A549 (cell line): Measurements from ENCODE around the gene FBXW2.

ENCODE experiments used
- CHD4 ChIP-seq: fragments of 200-600 bp; sonication (generic); IDR thresholded peaks from 2 replicates; pipeline ENCODE4 v1.6.1; 2016; ENCODE audit warnings: antibody characterized with exemption, mild to moderate bottlenecking, borderline replicate concordance
- EP300 ChIP-seq, 2 experiments: fragments of >200 bp; sonication (Bioruptor Twin); formaldehyde crosslinking; IDR thresholded peaks; 2 replicates in 1 of 2; 3 replicates in 1 of 2; pipeline ENCODE4 v1.6.1; 2016 to 2017
- POLR2A ChIP-seq: IDR thresholded peaks from 2 replicates; pipeline ENCODE4 v1.6.1; 2012; ENCODE audit warnings: mild to moderate bottlenecking, low read length
- SMC3 ChIP-seq: fragments of >200 bp; sonication (Bioruptor Twin); formaldehyde crosslinking; IDR thresholded peaks from 3 replicates; pipeline ENCODE4 v1.6.1; 2018; ENCODE audit warnings: inconsistent platforms
- TF ChIP-seq, protein P1 (sequence below): fragments of >200 bp; sonication (Bioruptor Twin); formaldehyde crosslinking; IDR thresholded peaks from 3 replicates; pipeline ENCODE4 v1.5.1; 2016
- TF ChIP-seq, protein P2 (sequence below): fragments of 450-650 bp; IDR thresholded peaks from 2 replicates; pipeline ENCODE4 v1.6.1; 2014; ENCODE audit warnings: antibody characterized with exemption
- TF ChIP-seq, protein P3 (sequence below): fragments of 200-600 bp; sonication (generic); IDR thresholded peaks from 2 replicates; pipeline ENCODE4 v1.6.1; 2016; ENCODE audit warnings: antibody characterized with exemption, mild to moderate bottlenecking, moderate library complexity
- TF ChIP-seq, protein P4 (sequence below): IDR thresholded peaks from 2 replicates; pipeline ENCODE4 v1.6.1; 2012
- TF ChIP-seq, protein P5 (sequence below): fragments of >200 bp; sonication (Bioruptor Twin); formaldehyde crosslinking; IDR thresholded peaks from 3 replicates; pipeline ENCODE4 v1.6.1; 2016

DNA sequence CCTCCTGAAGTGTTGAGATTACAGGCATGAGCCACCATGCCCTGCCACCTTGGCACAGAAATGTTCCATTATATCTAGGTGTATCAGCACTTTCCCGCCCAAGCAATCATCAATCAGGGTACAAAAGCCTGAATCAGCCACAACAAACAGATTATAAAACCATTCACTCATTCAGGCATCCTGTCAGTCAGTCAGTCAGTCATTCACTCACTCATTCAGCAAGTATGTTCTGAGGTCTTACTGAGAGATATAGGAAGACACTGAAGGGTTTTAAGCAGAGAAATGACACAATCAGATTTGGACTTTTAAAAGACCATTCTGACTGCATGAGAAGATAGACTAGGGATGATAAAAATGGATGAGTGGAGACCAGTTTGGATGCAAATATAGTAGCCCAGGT, 36.4 kb upstream of the FBXW2 start:
- TF ChIP-seq POLR2A (no peak), SMC3 (no peak), CHD4 (no peak), EP300 (IDR thresholded peaks at IDR 0.05) (no peak)
- TF ChIP-seq, protein P1, sequence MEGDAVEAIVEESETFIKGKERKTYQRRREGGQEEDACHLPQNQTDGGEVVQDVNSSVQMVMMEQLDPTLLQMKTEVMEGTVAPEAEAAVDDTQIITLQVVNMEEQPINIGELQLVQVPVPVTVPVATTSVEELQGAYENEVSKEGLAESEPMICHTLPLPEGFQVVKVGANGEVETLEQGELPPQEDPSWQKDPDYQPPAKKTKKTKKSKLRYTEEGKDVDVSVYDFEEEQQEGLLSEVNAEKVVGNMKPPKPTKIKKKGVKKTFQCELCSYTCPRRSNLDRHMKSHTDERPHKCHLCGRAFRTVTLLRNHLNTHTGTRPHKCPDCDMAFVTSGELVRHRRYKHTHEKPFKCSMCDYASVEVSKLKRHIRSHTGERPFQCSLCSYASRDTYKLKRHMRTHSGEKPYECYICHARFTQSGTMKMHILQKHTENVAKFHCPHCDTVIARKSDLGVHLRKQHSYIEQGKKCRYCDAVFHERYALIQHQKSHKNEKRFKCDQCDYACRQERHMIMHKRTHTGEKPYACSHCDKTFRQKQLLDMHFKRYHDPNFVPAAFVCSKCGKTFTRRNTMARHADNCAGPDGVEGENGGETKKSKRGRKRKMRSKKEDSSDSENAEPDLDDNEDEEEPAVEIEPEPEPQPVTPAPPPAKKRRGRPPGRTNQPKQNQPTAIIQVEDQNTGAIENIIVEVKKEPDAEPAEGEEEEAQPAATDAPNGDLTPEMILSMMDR = no peak
- TF ChIP-seq, protein P2, sequence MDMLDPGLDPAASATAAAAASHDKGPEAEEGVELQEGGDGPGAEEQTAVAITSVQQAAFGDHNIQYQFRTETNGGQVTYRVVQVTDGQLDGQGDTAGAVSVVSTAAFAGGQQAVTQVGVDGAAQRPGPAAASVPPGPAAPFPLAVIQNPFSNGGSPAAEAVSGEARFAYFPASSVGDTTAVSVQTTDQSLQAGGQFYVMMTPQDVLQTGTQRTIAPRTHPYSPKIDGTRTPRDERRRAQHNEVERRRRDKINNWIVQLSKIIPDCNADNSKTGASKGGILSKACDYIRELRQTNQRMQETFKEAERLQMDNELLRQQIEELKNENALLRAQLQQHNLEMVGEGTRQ = no peak
- TF ChIP-seq, protein P3, sequence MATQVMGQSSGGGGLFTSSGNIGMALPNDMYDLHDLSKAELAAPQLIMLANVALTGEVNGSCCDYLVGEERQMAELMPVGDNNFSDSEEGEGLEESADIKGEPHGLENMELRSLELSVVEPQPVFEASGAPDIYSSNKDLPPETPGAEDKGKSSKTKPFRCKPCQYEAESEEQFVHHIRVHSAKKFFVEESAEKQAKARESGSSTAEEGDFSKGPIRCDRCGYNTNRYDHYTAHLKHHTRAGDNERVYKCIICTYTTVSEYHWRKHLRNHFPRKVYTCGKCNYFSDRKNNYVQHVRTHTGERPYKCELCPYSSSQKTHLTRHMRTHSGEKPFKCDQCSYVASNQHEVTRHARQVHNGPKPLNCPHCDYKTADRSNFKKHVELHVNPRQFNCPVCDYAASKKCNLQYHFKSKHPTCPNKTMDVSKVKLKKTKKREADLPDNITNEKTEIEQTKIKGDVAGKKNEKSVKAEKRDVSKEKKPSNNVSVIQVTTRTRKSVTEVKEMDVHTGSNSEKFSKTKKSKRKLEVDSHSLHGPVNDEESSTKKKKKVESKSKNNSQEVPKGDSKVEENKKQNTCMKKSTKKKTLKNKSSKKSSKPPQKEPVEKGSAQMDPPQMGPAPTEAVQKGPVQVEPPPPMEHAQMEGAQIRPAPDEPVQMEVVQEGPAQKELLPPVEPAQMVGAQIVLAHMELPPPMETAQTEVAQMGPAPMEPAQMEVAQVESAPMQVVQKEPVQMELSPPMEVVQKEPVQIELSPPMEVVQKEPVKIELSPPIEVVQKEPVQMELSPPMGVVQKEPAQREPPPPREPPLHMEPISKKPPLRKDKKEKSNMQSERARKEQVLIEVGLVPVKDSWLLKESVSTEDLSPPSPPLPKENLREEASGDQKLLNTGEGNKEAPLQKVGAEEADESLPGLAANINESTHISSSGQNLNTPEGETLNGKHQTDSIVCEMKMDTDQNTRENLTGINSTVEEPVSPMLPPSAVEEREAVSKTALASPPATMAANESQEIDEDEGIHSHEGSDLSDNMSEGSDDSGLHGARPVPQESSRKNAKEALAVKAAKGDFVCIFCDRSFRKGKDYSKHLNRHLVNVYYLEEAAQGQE = no peak
- TF ChIP-seq, protein P4, sequence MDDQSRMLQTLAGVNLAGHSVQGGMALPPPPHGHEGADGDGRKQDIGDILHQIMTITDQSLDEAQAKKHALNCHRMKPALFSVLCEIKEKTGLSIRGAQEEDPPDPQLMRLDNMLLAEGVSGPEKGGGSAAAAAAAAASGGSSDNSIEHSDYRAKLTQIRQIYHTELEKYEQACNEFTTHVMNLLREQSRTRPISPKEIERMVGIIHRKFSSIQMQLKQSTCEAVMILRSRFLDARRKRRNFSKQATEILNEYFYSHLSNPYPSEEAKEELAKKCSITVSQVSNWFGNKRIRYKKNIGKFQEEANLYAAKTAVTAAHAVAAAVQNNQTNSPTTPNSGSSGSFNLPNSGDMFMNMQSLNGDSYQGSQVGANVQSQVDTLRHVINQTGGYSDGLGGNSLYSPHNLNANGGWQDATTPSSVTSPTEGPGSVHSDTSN = no peak
- TF ChIP-seq, protein P5, sequence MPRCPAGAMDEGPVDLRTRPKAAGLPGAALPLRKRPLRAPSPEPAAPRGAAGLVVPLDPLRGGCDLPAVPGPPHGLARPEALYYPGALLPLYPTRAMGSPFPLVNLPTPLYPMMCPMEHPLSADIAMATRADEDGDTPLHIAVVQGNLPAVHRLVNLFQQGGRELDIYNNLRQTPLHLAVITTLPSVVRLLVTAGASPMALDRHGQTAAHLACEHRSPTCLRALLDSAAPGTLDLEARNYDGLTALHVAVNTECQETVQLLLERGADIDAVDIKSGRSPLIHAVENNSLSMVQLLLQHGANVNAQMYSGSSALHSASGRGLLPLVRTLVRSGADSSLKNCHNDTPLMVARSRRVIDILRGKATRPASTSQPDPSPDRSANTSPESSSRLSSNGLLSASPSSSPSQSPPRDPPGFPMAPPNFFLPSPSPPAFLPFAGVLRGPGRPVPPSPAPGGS = no peak
